HG03103 (cell line): Measurements from ENCODE around the gene ERCC6L.
"Not testable (repeated sequence)": the region's sequence is repeated elsewhere in the genome, so short reads cannot be mapped to it uniquely, and the experiment has no call there.

Experiments
- ATAC-seq: cut with Tn5 transposase; IDR thresholded peaks from one replicate; pipeline ENCODE4 v1.9.1; 2021; ENCODE audit warnings: low read depth; ENCODE audit not compliant: unreplicated experiment

The ERCC6L gene

DNA sequence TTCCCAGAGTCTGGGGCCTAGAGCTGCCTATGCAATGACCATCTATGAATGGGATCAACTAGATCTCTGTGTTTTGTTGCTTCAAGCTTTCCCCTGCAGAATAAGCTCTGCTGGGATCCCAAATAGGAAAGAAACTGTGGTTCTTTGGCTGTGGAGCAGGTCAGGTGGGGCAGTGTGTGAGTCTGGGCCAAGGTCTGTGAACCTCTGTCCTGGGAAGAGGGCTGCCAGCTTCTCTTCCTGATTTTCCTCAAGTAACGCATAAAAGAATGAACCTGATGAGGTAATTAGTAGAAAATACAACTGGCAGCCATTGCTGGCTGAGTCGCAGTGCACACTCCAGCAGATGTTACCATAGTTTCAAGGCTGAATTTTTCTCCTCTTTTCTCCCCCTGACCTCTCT, 61.8 kb downstream of the ERCC6L start:
- no peak for ATAC-seq

DNA sequence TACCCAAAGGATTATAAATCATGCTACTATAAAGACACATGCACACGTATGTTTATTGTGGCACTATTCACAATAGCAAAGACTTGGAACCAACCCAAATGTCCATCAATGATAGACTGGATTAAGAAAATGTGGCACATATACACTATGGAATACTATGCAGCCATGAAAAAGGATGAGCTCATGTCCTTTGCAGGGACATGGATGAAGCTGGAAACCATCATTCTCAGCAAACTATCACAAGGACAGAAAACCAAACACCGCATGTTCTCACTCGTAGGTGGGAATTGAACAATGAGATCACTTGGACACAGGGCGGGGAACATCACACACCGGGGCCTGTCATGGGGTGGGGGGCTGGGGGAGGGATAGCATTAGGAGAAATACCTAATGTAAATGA, 62.5 kb downstream of the ERCC6L start:
- ATAC-seq, result not testable (repeated sequence)

DNA sequence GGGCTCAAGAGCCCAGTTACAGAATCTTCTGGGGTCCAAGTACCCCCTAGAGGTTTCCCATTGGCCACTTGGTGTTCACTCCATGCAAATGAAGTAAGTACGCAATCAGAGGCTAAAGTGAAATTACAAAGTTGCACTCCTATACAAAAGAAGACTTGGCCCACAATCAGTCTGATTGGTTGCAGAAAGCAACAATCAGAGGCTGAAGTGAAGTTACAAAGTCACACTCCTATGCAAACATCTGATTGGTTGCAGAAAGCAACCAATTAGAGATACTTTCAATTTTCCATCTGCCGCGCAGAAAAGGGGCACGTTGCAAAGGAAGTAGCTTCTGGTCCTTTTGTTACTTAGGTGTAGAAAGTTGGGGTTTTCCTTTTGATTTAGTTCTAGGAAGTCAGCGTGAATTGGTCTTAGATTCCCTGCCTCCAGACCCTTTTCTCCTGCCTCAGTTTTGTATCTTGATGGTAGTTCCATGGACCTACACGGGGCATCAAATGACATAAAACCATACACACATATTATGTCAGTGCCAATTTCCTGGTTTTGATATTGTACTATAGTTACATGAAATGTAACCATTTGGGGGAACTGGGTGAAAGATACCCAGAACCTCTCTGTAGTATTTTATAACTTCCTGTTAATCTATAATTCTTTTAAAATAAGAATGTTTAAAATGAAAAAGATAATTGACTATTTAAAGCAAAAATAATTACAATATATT, 69.7 kb downstream of the ERCC6L start:
- no peak for ATAC-seq

DNA sequence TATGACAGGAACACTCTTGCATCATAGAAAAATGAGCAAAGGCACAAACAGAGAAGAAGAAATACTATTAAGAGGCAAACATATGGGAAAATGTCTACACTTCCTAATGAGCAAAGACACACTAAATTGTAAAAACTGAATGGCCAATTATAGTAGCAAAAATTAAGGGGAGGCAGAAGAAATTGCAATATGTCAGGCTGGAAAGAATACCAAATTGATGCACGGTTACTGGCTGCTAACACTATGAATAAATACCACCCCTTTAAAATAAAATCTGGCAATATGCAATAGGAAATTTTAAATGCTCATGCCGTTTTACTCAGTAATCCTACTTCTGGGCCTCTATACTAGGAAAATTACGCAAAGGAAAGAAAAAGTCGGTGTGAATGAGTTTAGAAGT, 73.3 kb downstream of the ERCC6L start:
- no peak for ATAC-seq

DNA sequence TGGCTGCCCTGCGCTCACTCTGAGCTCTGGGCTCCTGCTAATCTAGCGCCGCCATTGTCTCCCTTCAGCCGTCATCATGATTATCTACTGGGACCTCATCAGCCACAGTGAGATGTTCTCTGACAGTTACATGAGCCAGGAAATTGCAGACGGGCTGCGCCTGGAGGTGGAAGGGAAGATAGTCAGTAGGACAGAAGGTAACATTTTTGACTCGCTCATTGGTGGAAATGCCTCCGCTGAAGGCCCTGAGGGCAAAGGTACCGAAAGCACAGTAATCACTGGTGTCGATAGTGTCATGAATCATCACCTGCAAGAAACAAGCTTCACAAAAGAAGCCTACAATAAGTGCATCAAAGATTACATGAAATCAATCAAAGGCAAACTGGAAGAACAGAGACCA, 79.1 kb downstream of the ERCC6L start:
- no peak for ATAC-seq

- no peak for ATAC-seq
These were observed 80.1 kb downstream of the ERCC6L start for GRCh38 chrX:72158773-72159172.
